Airway epithelial cell (primary cell): ENCODE data around the gene C5orf15. TPM values are rescaled to one million over a fixed set of nuclear protein-coding genes. Genes with fewer than 3 reads are reported as not detected.

Experiments
- total RNA-seq: library from RNA; depleted of rRNA; stranded (reverse); fragments of >200 nt; gene quantifications from 2 replicates; pipeline ENCODE4 v1.2.3, GENCODE V29; 2015

The C5orf15 gene
- 40.1 and 55.2 TPM in 2 replicates for total RNA-seq

DNA sequence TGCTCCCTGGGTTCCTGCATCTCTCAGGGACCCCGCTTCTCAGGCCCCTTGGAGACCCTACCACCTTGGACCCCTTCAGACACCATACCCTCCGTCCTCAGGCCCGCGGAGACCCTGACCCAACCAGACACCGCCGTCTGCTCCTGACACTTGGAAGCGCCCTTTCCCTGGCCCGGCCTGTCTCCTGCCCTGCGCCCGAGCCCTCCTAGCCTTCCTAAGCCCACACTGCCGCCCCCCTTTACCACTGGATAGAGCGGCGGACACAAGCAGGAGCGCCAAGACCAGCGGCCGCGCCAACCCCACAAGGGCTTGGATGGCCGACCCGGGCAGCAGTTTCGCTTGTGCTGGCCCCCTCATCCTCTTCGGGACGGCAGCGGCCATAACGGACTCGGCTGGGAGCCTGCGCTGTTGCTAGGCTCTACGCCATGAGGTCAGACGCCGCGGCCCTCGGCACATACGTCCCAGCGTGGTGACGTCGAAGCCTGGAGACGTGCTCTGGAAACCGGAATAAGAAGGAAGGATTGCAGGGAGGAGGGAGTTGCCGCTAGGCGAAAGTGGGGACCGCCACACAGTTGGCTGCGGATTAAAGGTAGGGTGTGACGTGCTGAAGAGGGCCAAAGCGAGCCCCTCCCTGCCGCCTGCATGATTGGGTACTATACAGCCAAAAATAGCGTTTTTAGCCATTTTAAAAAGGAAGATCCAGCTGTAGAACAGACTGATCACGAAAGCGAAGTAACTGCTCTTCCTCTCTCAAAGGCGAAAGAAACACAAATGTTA, at the start of gene C5orf15:
C5orf15 (minus strand) TSS at position 422 of the 777 bp plus-strand sequence; CDS start at position 381, 41 bp downstream.

DNA sequence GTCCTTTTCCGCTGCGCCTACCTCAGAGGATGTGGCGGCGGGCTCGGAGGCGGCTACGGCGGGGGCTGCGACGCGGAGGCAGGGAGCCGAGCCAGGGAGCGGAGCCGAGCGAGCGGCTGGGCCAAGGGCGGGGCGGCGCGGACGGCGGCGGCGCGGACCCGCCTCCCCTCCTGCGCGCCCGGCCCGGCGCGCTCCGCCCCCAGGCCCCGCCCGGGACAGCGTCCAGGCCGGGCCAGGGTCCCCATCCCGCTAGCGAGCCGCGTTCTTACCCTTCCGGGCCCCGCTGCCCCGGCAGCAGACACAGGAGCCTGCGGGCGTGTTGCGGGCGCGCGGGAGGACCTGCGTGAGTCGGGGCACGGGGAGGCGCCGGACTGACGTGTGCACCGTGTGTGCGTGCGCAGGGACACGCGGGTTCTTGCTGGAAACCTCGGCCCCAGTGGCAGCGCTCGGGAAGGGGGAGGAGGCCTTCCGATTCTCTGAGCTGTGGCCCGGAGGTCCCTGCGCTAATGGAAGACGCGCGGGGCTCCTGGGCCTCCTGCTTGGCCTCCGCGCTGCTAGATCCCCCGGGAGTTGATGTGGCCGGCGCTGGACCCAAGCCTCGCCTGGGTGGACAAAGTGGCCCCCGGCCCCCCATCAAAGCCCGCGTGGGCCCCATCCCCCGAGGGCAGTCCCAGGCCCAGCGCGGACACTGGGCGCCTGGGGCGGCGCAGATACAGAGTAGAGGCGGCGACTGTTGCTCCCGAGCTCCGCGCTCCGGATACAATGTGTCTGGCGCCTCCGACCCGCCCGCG, 36.4 kb upstream of the C5orf15 start, which contains the start of gene VDAC1:
VDAC1 (minus strand) TSS at position 350 of the 791 bp plus-strand sequence. CDS start 11,963 bp downstream, outside the sequence.

Other genes with a start within 250 kb of the C5orf15 start
- gene VDAC1, start 36.4 kb upstream of the C5orf15 start, total RNA-seq: 301 and 338 TPM in 2 replicates
- 0.74 and 0.85 TPM in 2 replicates for gene TCF7, start 146.1 kb upstream of the C5orf15 start, total RNA-seq
- gene SKP1, start 208.3 kb upstream of the C5orf15 start, total RNA-seq: 265 and 287 TPM in 2 replicates